Left renal pelvis (tissue), 4 donors: Measurements from ENCODE around the gene EBF4. TPM values are rescaled to one million over a fixed set of nuclear protein-coding genes. Genes with fewer than 3 reads are reported as not detected.
A peak's percentile ranks its signal among the peaks of the same experiment; 100 is the strongest.

ENCODE experiments used
- DNase-seq, 4 donors: peaks; one replicate each; pipeline ENCODE4 v3.0.0-alpha.2; 2013; ENCODE audit warnings: low read depth in 4 of 4, low spot score in 3 of 4
- polyA plus RNA-seq, 4 donors: library from polyadenylated mRNA; unstranded; fragments of 120-200 nt; gene quantifications; one replicate each; pipeline ENCODE4 v1.2.1, GENCODE V29; 2013; ENCODE audit not compliant: insufficient read length in 4 of 4

The EBF4 gene
- polyA plus RNA-seq, 4 donors, result 27.5 to 44.5 (median 29.6) TPM

DNA sequence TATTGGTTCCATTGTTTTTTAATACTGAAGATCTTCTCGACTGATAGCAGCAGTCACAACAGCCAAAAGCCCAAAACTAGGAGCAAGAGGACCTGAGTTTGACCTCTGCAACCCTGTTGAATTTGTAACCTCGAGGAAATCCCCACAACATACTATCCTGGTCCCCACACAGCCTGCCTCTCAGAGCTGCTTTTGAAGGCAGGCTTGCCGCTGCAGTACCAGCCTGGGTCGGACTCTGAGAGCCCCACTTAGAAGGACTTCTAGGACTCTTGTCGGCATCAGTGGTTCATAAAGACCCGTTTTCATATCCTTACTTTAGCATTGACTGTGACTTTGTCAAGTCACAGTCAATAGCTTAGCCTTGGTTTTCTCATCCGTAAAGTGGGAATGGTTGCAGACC is 49.3 kb downstream of the EBF4 start:
- no peak for DNase-seq

DNA sequence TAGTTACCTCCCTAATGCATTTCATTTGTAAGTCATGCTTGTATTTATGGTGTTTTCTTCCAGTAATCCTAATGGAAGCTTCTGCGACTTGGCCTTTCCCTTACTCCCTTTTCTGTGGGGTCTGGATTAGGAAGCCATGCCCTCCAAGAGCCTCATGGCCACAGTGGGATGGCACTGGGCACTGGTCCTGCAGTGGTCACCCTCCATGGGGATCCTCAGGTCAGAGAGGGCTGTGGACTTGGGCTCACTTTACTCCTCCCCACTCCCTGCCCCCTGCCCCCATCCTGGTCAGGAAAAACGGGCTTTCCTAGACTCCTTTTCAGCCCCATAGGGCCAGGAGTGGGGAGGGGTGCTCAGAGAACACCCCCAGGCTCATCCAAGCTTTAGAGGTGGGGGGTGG is 49.9 kb downstream of the EBF4 start:
- DNase-seq, result no peak

DNA sequence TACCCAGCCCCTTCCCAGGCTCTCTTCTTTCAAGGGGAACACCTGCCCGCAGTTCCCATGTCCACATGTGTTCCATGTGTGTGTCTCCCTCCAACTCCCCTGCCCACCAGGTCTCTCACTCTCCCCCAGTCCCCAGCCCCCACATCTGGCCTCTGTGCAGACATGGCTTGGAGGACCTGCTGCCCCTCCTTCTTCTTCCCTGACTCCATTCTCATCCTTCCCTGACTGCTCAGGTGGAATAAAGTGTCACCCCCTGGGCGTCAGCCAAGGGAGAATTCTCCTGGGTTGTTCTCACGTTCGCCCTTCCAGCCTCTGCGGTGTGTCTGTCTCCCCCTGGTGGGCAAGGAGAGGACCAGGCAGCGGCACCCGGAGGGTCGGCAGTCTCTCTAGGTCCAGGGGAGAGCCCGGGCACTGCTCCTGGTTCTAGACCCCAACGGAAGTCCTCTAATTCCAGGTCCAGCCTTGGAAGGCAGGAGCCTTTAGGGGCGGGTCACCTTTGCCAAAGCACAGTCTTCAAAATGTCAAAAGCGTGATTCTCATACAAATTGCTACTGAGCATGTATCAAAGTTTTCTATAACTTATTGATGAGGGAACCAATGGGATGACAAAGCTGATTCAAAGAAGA is 50.5 kb downstream of the EBF4 start:
- DNase-seq, result peak in 3 of 4 donors; percentile 51 to 63 (median 63)

DNA sequence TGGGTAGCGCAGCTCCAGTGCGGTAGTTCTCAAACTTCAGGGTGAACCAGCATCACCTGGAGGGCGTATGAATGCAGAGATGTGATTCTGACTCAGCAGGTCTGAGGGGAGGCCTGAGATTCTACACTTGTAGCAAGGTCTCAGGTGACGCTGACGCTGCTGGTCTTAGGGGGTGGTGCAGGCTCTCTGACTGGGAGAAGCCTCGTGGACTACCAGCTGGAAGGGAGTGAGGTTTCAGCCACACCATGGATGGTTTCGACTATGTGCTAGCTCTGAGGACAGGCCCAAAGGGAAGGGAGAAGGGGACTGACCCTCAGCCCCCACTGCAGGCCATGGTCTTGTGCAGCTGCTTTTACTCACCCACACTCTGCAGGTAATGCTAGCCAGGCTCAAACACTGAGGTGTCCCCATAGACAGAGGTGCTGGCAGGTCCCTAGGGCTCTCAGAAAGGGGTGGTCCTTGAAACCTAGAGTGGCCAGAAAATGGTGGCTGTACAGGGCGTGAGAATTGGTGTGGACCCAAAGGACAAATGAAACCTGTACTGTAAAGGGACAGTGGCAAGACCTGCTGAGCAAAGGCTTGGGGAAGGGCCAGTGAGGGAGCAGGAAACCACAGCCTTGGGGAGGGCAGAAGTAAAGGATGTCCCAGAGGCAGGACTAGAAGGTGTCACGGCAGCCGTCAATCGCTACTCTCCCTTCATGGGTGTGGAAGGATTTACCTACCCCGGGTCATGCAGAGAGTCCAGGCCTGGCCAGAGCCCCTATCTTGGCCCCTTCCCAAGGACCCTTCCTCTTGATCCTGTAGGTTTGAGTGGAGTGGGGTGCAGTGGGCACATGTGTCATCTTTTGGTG is 52.7 kb downstream of the EBF4 start:
- DNase-seq, result no peak

DNA sequence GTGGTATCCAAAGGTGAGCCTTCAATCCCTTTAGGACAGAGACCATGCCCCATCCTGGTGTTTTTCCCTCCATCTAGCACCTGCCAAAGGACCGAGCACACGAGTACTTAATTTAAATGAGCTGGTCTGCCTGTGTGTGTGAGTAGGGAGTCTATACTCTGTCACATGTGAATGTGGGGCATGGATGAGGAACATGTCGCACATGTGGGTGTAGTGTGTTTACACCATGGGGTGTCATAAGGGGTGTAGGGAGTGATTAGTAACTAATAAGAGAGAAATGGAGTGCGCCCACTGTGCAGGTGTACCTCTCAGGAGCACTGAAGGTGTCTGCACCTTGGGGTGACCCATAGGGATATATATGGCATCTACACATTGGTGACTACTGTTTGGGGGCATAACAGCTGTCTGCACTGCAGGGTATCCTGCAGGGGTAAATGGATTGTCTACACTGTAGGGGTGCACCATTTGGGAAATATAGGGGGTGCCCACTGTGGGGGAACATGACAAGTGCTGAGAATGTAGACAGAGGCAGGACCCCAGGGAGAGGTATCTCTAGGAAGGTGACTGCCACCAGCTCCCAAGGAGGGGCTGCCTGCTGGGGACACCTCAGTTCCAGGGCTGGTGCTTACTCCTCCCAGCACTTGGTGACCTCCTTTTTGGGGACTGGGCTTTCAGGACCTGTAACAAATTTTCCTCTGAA is 53.5 kb downstream of the EBF4 start:
- DNase-seq, result no peak

DNA sequence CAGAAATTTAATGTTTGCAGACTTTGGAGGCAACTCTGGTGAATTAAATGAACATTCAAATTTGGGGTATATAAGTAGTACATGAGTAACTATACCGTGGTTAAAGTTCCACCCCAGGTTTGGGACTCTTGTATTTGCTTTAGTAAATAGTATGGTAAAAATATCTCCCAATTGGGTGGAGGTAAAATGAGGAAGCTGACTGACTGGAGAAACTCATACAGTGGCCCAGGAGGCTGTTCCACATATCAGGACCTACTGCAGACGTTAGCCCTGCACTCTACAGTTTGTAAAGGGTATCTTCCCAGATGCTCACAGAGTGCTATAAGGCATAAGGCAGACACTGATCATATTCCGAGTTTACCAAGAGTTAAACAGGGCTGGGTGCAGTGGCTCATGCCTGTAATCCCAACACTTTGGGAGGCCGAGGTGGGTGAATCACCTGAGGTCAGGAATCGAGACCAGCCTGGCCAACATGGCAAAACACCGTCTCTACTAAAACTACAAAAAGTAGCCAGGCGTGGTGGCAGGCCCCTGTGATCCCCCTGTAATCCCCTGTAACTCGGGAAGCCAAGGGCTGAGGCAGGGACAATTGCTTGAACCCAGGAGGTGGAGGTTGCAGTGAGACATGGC is 54.2 kb downstream of the EBF4 start:
- no peak for DNase-seq

GRCh38 chr20:2747676-2748235 is 55.2 kb downstream of the EBF4 start:
- no peak for DNase-seq

DNA sequence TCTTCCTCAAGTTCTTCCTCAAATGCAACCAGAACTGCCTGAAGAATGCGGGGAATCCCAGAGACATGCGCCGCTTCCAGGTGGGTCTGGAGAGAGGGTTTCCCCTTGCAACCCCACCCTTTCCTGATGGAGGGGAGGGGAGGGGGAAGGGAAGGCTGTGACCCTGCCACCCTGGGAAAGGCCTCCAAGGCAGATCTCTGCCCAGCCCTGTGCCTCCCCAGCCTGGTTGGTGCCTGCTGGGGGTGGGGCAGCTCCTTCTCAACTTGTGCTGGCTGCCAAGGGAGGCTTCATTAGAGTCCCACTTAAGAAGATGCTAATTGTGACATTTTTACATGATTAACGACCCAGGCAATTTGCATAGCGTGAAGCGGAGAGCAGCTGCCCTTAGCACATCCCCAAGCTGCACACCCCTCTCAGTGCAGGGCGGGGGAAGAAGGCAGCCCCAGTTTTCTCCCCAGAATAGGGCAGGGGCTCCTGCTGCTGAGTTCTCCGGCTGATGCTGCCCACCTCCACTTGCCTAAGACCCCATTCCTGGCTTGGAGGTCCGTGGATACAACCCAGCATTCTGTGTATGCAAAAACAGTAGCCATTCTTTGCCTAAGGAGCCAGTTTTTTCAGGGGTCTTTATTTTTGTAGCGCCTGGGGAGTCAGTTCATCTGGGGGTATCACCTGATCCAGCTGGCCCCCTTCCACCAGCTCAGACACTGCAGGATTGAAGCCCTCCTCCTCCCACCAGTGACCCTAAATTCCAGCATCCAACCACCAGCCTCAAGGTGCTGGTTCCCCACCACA is 56.2 kb downstream of the EBF4 start:
- no peak for DNase-seq

DNA sequence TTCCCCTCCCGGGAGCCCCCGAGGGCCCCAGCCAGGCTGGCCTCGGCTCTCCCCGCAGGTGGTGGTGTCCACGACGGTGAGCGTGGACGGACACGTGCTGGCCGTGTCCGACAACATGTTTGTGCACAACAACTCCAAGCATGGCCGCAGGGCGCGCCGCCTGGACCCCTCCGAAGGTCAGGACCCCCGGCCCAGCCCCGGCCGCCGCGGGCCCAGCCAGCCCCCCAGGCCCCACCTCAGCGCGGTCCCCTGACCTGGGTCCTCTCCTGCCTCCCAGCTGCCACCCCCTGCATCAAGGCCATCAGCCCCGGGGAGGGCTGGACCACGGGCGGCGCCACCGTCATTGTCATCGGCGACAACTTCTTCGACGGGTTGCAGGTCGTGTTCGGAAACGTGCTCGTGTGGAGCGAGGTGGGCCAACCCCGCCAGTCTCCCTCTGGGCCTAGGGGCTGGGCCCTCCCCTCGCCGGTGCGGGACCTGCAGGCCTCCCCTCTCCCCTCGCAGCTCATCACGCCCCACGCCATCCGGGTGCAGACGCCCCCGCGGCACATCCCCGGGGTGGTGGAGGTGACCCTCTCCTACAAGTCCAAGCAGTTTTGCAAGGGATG is 56.9 kb downstream of the EBF4 start:
- no peak for DNase-seq

- DNase-seq, result no peak
Measured at GRCh38 chr20:2749951-2750490, 57.4 kb downstream of the EBF4 start.

DNA sequence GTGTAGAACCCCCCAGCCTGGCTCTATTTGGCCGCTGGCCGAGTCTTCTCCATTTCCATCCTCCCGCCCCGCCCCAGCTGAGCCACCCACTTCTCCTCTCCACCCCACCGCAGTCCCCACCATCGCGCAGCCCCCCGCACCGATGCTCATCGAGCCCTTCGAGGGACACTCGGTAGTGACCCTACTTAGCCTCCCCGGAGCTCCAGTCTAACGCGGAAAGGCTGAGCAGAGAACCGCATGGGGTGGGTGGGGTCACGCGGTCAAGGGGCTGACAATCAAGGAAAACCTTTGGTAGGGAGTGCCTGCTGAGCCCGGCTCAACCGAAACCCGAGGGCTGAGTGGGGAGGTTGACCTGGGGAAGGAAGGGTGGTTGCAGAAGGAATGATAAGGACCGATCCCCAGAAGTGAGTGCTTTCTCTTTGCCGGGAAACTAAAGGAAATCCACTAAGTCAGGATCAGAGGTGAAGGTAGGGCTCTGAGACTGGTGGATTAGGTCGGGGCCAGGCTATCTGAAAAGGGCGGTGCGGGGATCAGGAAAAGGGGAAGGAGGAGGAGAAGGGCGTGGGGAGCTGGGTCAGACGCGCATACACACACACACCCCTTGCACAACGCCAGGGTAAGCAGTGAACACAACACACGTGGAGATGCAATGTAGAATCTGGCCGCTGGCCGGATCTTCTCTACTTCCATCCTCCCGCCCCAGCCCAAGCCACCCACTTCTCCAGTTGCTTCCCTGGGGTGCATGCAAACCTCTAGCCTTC is 58.1 kb downstream of the EBF4 start:
- no peak for DNase-seq

GRCh38 chr20:2751347-2751877 is 58.8 kb downstream of the EBF4 start:
- no peak for DNase-seq

- DNase-seq, result no peak
Measured at GRCh38 chr20:2751878-2752566, 59.4 kb downstream of the EBF4 start.

- DNase-seq, result no peak
Measured at GRCh38 chr20:2752567-2753460, 60.2 kb downstream of the EBF4 start.

DNA sequence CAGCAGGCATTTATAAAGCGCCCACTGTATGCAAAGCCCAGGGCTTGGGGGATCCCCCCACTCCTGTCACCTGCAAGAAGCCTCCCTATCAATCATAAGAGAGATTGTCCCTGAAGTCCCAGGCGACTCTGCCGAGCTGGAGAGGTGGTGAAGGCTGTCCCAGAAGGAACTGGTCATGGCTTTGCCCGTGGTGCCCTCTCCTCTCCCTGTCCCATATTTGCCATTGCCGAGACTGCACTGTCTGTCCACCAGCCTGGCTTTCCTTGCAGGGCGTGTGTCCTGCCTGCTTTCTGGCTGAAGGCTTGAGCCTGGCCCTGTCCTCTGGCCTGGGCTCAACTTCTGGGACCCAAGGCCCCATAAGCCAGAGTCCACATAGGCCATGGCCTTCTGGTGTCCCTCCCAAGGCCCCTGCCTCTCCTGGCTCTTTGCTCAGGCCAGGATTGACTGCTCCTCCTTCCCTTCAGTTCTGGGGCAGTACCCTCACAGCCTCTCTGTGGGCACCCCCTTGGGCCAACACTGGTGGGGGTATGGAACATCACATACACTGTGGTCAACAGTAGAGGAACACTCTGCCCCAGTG is 61.0 kb downstream of the EBF4 start:
- no peak for DNase-seq

DNA sequence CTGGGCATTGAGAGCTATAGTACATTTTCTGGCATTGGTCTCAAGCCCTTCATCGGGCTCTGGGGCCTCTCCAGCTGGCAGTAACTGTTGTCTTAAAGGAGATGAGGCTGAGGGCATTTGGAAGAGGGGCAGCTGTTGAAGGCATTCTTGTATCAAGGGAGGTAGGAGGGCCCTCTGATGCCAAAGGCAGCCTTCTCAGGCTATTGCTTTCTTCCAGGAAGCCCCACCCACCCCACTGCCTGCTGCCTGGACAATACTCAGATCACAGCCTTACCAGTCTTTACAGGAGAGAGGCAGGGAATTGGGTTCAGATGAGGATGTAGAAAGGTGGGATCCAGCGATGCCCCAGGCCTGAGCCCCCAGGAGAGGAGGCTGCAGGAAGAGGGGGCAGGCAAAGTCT is 61.8 kb downstream of the EBF4 start:
- DNase-seq, result no peak
